HEK293 (cell line): ENCODE data around the gene FBXO2.
A peak's percentile ranks its signal among the peaks of the same experiment; 100 is the strongest.

Experiments
- CTCF ChIA-PET: fragments of 350-600 bp; formaldehyde crosslinking; extraction: SDS; loops from one replicate; lab custom pipeline; 2021; ENCODE audit warnings: antibody characterized with exemption; lab: Yijun Ruan, JAX
- POLR2A ChIA-PET: fragments of 300-600 bp; formaldehyde crosslinking; extraction: SDS; loops from one replicate; lab custom pipeline; 2020; ENCODE audit warnings: antibody characterized with exemption, inconsistent platforms; lab: Yijun Ruan, JAX
- H3K27ac ChIP-seq: fragments of 200-500 bp; sonication (Bioruptor generic); 2 replicates; pipeline ENCODE4 v1.5.1; 2014; ENCODE audit warnings: low read depth, low read length, control low read depth, inconsistent platforms; ENCODE audit errors: extremely low read depth
- H3K36me3 ChIP-seq, 2 experiments: fragments of 200-500 bp in 1 of 2; sonication (Bioruptor generic) in 1 of 2; 1 replicate in 1 of 2; 2 replicates in 1 of 2; pipeline ENCODE4 v1.5.1; 2014 to 2017; ENCODE audit warnings: inconsistent platforms in 2 of 2, low read length in 2 of 2; ENCODE audit not compliant: control insufficient read depth in 2 of 2, insufficient read depth in 1 of 2
- H3K4me1 ChIP-seq: fragments of 200-500 bp; sonication (Bioruptor generic); 2 replicates; pipeline ENCODE4 v1.5.1; 2014; ENCODE audit warnings: mild to moderate bottlenecking, low read length, inconsistent platforms; ENCODE audit not compliant: control insufficient read depth, insufficient read depth
- H3K4me3 ChIP-seq: 2 replicates; pipeline ENCODE4 v1.5.1; 2011; ENCODE audit warnings: low read depth, mild to moderate bottlenecking, control low read depth, low read length, moderate library complexity
- H3K9me3 ChIP-seq: fragments of 200-500 bp; sonication (Bioruptor generic); 2 replicates; pipeline ENCODE4 v1.5.1; 2014; ENCODE audit warnings: low read depth, low read length, inconsistent platforms; ENCODE audit not compliant: control insufficient read depth, insufficient read depth
- GLIS2 ChIP-seq: fragments of 450-650 bp; formaldehyde crosslinking; IDR thresholded peaks from 2 replicates; pipeline ENCODE4 v1.5.1; 2016; ENCODE audit warnings: missing biosample characterization, missing genetic modification characterization
- KLF10 ChIP-seq: fragments of 450-650 bp; IDR thresholded peaks from 2 replicates; pipeline ENCODE4 v1.5.1; 2018; ENCODE audit warnings: missing biosample characterization, mild to moderate bottlenecking, missing genetic modification characterization
- KLF9 ChIP-seq: fragments of 450-650 bp; formaldehyde crosslinking; IDR thresholded peaks from 2 replicates; pipeline ENCODE4 v1.5.1; 2016; ENCODE audit warnings: missing biosample characterization, missing genetic modification characterization, low read depth
- MEIS1 ChIP-seq: sonication (generic); formaldehyde crosslinking; IDR thresholded peaks from 2 replicates; pipeline ENCODE4 v1.8.1; 2022; ENCODE audit warnings: missing genetic modification reagents, mild to moderate bottlenecking, borderline replicate concordance
- ZBTB48 ChIP-seq: fragments of 450-650 bp; formaldehyde crosslinking; IDR thresholded peaks from 2 replicates; pipeline ENCODE4 v1.5.1; 2016; ENCODE audit warnings: missing biosample characterization, missing genetic modification characterization
- ZBTB6 ChIP-seq: fragments of 450-650 bp; formaldehyde crosslinking; IDR thresholded peaks from 2 replicates; pipeline ENCODE4 v1.5.1; 2017; ENCODE audit warnings: missing biosample characterization, missing genetic modification characterization
- ZFHX2 ChIP-seq: fragments of 450-650 bp; formaldehyde crosslinking; conservative IDR thresholded peaks from 2 replicates; pipeline ENCODE4 v1.5.1; 2016; ENCODE audit warnings: missing biosample characterization, missing genetic modification characterization
- ZFP3 ChIP-seq: fragments of 450-650 bp; formaldehyde crosslinking; IDR thresholded peaks from 2 replicates; pipeline ENCODE4 v1.5.1; 2016; ENCODE audit warnings: low read depth, missing biosample characterization, missing genetic modification characterization
- ZNF10 ChIP-seq: fragments of 450-650 bp; formaldehyde crosslinking; IDR thresholded peaks from 2 replicates; pipeline ENCODE4 v1.5.1; 2017; ENCODE audit warnings: missing biosample characterization, missing genetic modification characterization
- ZNF175 ChIP-seq: fragments of 450-650 bp; formaldehyde crosslinking; IDR thresholded peaks from 2 replicates; pipeline ENCODE4 v1.5.1; 2016; ENCODE audit warnings: missing biosample characterization, missing genetic modification characterization
- ZNF2 ChIP-seq: fragments of 450-650 bp; formaldehyde crosslinking; IDR thresholded peaks from 2 replicates; pipeline ENCODE4 v1.5.1; 2016; ENCODE audit warnings: missing biosample characterization, missing genetic modification characterization
- ZNF214 ChIP-seq: fragments of 450-650 bp; formaldehyde crosslinking; IDR thresholded peaks from 2 replicates; pipeline ENCODE4 v1.5.1; 2017; ENCODE audit warnings: missing biosample characterization, mild to moderate bottlenecking, missing genetic modification characterization, borderline replicate concordance
- ZNF324 ChIP-seq: fragments of 450-650 bp; formaldehyde crosslinking; IDR thresholded peaks from 2 replicates; pipeline ENCODE4 v1.5.1; 2016; ENCODE audit warnings: missing biosample characterization, missing genetic modification characterization
- ZNF335 ChIP-seq: fragments of 450-650 bp; formaldehyde crosslinking; conservative IDR thresholded peaks from 2 replicates; pipeline ENCODE4 v1.5.1; 2016; ENCODE audit warnings: missing biosample characterization, missing genetic modification characterization
- ZNF354C ChIP-seq: fragments of 450-650 bp; formaldehyde crosslinking; IDR thresholded peaks from 2 replicates; pipeline ENCODE4 v1.5.1; 2016; ENCODE audit warnings: missing biosample characterization, missing genetic modification characterization, low read depth, borderline replicate concordance
- ZNF449 ChIP-seq: fragments of 450-650 bp; formaldehyde crosslinking; IDR thresholded peaks from 2 replicates; pipeline ENCODE4 v1.5.1; 2017; ENCODE audit warnings: missing biosample characterization, mild to moderate bottlenecking, missing genetic modification characterization, moderate library complexity
- ZNF530 ChIP-seq: fragments of 450-650 bp; formaldehyde crosslinking; IDR thresholded peaks from 2 replicates; pipeline ENCODE4 v1.5.1; 2016; ENCODE audit warnings: low read depth, missing biosample characterization, missing genetic modification characterization
- ZNF600 ChIP-seq: fragments of 450-650 bp; formaldehyde crosslinking; IDR thresholded peaks from 2 replicates; pipeline ENCODE4 v1.5.1; 2016; ENCODE audit warnings: missing biosample characterization, missing genetic modification characterization
- ZNF610 ChIP-seq: fragments of 450-650 bp; formaldehyde crosslinking; IDR thresholded peaks from 2 replicates; pipeline ENCODE4 v1.5.1; 2016; ENCODE audit warnings: missing biosample characterization, missing genetic modification characterization, borderline replicate concordance
- ZNF621 ChIP-seq: fragments of 450-650 bp; formaldehyde crosslinking; IDR thresholded peaks from 2 replicates; pipeline ENCODE4 v1.5.1; 2017; ENCODE audit warnings: missing biosample characterization, missing genetic modification characterization
- ZNF629 ChIP-seq: fragments of 450-650 bp; formaldehyde crosslinking; IDR thresholded peaks from 2 replicates; pipeline ENCODE4 v1.5.1; 2017; ENCODE audit warnings: missing biosample characterization, missing genetic modification characterization
- ZNF664 ChIP-seq: fragments of 450-650 bp; formaldehyde crosslinking; IDR thresholded peaks from 2 replicates; pipeline ENCODE4 v1.5.1; 2016; ENCODE audit warnings: missing biosample characterization, missing genetic modification characterization
- ZNF768 ChIP-seq: fragments of 450-650 bp; formaldehyde crosslinking; IDR thresholded peaks from 2 replicates; pipeline ENCODE4 v1.5.1; 2018; ENCODE audit warnings: missing biosample characterization, mild to moderate bottlenecking, missing genetic modification characterization
- ZNF776 ChIP-seq: fragments of 450-650 bp; formaldehyde crosslinking; IDR thresholded peaks from 2 replicates; pipeline ENCODE4 v1.5.0; 2017; ENCODE audit warnings: missing biosample characterization, missing genetic modification characterization, borderline replicate concordance
- ZSCAN5A ChIP-seq: fragments of 450-650 bp; formaldehyde crosslinking; IDR thresholded peaks from 2 replicates; pipeline ENCODE4 v1.5.1; 2016; ENCODE audit warnings: missing biosample characterization, missing genetic modification characterization
- TF ChIP-seq, protein P1 (sequence below): fragments of 450-650 bp; formaldehyde crosslinking; IDR thresholded peaks from 2 replicates; pipeline ENCODE4 v1.5.0; 2017; ENCODE audit warnings: missing biosample characterization, missing genetic modification characterization, borderline replicate concordance
- TF ChIP-seq, protein P2 (sequence below): fragments of 450-650 bp; formaldehyde crosslinking; IDR thresholded peaks from 2 replicates; pipeline ENCODE4 v1.5.1; 2016; ENCODE audit warnings: missing biosample characterization, missing genetic modification characterization
- TF ChIP-seq, protein P3 (sequence below): fragments of 450-650 bp; formaldehyde crosslinking; IDR thresholded peaks from 2 replicates; pipeline ENCODE4 v1.5.1; 2017; ENCODE audit warnings: missing biosample characterization, missing genetic modification characterization

Gene FBXO2

DNA sequence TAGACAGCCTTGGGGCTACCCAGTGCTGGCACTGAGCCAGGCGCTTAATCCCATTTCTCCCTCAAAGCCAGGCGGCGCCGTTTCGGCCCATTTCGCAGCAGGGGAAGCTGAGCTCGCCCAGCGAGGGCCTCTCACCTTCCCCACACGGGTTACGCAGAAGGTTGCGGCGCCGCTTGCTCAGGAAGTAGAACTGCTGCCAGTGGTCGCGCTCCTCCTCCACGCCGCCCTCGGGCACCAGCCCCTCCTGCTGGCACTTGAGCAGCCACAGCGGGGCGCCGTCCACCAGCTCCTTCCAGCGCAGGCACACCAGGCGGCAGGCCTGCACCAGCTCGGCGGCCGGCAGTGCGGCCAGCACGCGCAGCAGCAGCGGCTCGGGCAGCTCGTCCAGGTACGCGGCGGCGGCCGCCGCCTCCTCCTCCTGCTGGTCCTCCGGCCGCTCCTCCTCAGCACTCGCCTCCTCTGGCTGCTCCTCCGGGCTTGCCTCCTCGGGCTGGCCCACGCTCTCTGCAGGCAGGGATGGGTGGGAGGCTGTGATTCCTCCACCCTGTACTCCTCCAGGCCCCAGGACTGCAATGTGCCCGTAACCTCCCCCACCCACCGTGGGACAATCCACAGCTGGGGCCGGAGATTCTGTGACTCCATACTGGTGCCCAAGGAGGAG is 3.8 kb downstream of the FBXO2 start:
- CTCF ChIA-PET: interaction anchor here (0.5 to 3.0 kb wide), 20 partner anchors 9 to 1006 kb away, joined by 3 to 29 read pairs (median 4); partner anchors contain the start of gene FBXO6
- POLR2A ChIA-PET: interaction anchor here (0.5 to 1.9 kb wide), 5 partner anchors 14 to 580 kb away, joined by 4 to 11 read pairs (median 6); partner anchors contain the start of gene FBXO6
- TF ChIP-seq, protein P1, sequence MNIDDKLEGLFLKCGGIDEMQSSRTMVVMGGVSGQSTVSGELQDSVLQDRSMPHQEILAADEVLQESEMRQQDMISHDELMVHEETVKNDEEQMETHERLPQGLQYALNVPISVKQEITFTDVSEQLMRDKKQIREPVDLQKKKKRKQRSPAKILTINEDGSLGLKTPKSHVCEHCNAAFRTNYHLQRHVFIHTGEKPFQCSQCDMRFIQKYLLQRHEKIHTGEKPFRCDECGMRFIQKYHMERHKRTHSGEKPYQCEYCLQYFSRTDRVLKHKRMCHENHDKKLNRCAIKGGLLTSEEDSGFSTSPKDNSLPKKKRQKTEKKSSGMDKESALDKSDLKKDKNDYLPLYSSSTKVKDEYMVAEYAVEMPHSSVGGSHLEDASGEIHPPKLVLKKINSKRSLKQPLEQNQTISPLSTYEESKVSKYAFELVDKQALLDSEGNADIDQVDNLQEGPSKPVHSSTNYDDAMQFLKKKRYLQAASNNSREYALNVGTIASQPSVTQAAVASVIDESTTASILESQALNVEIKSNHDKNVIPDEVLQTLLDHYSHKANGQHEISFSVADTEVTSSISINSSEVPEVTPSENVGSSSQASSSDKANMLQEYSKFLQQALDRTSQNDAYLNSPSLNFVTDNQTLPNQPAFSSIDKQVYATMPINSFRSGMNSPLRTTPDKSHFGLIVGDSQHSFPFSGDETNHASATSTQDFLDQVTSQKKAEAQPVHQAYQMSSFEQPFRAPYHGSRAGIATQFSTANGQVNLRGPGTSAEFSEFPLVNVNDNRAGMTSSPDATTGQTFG (tag by site-specific recombination): no peak
- TF ChIP-seq ZNF175 (no peak), ZNF530 (tag by site-specific recombination) (no peak), ZNF629 (peak; percentile 59; the same call in 1 of the 2 replicates), KLF9 (peak; percentile 25; the same call in 1 of the 2 replicates), ZBTB48 (tag by site-specific recombination) (0 out of 2 replicates have a peak, but pooled peaks have one; percentile 26), ZNF621 (no peak), ZFHX2 (tag by site-specific recombination) (peak; percentile 96), ZNF664 (tag by site-specific recombination) (no peak), ZNF10 (tag by site-specific recombination) (no peak), MEIS1 (CRISPR knock-in tag) (no peak), KLF10 (tag by site-specific recombination) (0 out of 2 replicates have a peak, but pooled peaks have one; percentile 18), ZBTB6 (tag by site-specific recombination) (peak; percentile 75; the same call in 1 of the 2 replicates), ZNF768 (tag by site-specific recombination) (peak; percentile 72; the same call in 1 of the 2 replicates), ZNF449 (tag by site-specific recombination) (peak; percentile 66), ZNF2 (tag by site-specific recombination) (peak; percentile 61; the same call in 1 of the 2 replicates), GLIS2 (tag by site-specific recombination) (peak; percentile 74), ZSCAN5A (tag by site-specific recombination) (peak; percentile 94), ZNF776 (no peak), ZFP3 (tag by site-specific recombination) (peak; percentile 26; the same call in 1 of the 2 replicates), ZNF324 (tag by site-specific recombination) (peak; percentile 89), ZNF600 (peak; percentile 95), ZNF214 (tag by site-specific recombination) (no peak), ZNF610 (0 out of 2 replicates have a peak, but pooled peaks have one; percentile 60), ZNF354C (tag by site-specific recombination) (no peak), ZNF335 (tag by site-specific recombination) (peak; percentile 85)
- TF ChIP-seq, protein P2, sequence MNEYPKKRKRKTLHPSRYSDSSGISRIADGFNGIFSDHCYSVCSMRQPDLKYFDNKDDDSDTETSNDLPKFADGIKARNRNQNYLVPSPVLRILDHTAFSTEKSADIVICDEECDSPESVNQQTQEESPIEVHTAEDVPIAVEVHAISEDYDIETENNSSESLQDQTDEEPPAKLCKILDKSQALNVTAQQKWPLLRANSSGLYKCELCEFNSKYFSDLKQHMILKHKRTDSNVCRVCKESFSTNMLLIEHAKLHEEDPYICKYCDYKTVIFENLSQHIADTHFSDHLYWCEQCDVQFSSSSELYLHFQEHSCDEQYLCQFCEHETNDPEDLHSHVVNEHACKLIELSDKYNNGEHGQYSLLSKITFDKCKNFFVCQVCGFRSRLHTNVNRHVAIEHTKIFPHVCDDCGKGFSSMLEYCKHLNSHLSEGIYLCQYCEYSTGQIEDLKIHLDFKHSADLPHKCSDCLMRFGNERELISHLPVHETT (tag by site-specific recombination): peak; percentile 84
- TF ChIP-seq, protein P3, sequence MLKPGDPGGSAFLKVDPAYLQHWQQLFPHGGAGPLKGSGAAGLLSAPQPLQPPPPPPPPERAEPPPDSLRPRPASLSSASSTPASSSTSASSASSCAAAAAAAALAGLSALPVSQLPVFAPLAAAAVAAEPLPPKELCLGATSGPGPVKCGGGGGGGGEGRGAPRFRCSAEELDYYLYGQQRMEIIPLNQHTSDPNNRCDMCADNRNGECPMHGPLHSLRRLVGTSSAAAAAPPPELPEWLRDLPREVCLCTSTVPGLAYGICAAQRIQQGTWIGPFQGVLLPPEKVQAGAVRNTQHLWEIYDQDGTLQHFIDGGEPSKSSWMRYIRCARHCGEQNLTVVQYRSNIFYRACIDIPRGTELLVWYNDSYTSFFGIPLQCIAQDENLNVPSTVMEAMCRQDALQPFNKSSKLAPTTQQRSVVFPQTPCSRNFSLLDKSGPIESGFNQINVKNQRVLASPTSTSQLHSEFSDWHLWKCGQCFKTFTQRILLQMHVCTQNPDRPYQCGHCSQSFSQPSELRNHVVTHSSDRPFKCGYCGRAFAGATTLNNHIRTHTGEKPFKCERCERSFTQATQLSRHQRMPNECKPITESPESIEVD: no peak

More for the DNA sequence above, 3.8 kb downstream of the FBXO2 start:
- no peaks in the 10 kb centered on the region for H3K9me3 ChIP-seq
- H3K27ac ChIP-seq: no peak overlapping the region; the same call in 1 of the 2 replicates
- peak overlapping the region; percentile 18 for H3K4me3 ChIP-seq
- H3K4me1 ChIP-seq: no peaks in the 10 kb centered on the region
- no peaks in the 10 kb centered on the region for H3K36me3 ChIP-seq
